Nephron (organoid): Measurements from ENCODE around the gene TNNT1.

Source experiments
- H3K27ac Mint-ChIP-seq, 3 experiments: 2 replicates each; pipeline ENCODE4 v1.8.0; 2020; ENCODE audit warnings: mixed read lengths in 3 of 3, mild to moderate bottlenecking in 2 of 3, moderate library complexity in 1 of 3
- H3K27me3 Mint-ChIP-seq: 2 replicates; pipeline ENCODE4 v1.8.0; 2021; ENCODE audit warnings: low read depth, mild to moderate bottlenecking, moderate library complexity, mixed read lengths
- H3K36me3 Mint-ChIP-seq: 2 replicates; pipeline ENCODE4 v1.8.0; 2020; ENCODE audit warnings: low read depth, mixed read lengths
- H3K4me1 Mint-ChIP-seq: 2 replicates; pipeline ENCODE4 v1.8.0; 2020; ENCODE audit warnings: mixed read lengths
- H3K4me3 Mint-ChIP-seq, 3 experiments: 2 replicates each; pipeline ENCODE4 v1.8.0; 2020; ENCODE audit warnings: mild to moderate bottlenecking in 3 of 3, mixed read lengths in 3 of 3, moderate library complexity in 2 of 3
- H3K9me3 Mint-ChIP-seq: 2 replicates; pipeline ENCODE4 v1.8.0; 2020; ENCODE audit warnings: mixed read lengths
- CTCF ChIP-seq, 3 experiments: fragments of 200-600 bp; sonication (generic); IDR thresholded peaks; one replicate each; pipeline ENCODE4 v1.5.0; 2021; ENCODE audit warnings: antibody characterized with exemption in 3 of 3; ENCODE audit not compliant: unreplicated experiment in 3 of 3

TNNT1 gene

DNA sequence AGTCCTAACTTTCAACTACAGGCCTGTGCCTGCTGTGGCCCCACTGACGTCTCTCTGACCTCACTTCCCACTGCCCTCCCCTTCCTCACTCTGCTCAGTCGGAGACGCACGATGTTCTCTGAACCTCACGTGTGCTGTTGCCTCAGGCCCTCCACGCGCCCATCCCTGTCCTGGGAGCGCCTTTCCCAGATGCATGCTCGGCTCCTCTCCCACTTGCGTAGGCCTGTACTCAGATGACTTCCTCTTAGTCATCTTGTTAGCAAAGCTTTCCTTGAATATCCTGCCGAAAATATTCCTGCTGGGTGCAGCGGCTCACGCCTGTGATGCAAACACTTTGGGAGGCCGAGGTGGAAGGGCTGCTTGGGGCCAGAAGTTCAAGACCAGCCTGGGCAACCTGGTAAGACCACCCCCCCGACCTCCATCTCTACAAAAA, 40.4 kb upstream of the TNNT1 start:
- no peaks in the 10 kb centered on the region for H3K9me3 Mint-ChIP-seq
- H3K27ac Mint-ChIP-seq, result no peak overlapping the region
- H3K27me3 Mint-ChIP-seq, result peaks cover 55% of the 10 kb centered on the region
- TF ChIP-seq CTCF (IDR thresholded peaks at IDR 0.05; ENCODE audit: unreplicated experiment in 3 of 3), result no peak
- no peaks in the 10 kb centered on the region for H3K36me3 Mint-ChIP-seq
- no peaks in the 10 kb centered on the region for H3K4me1 Mint-ChIP-seq
- H3K4me3 Mint-ChIP-seq, result no peak overlapping the region

DNA sequence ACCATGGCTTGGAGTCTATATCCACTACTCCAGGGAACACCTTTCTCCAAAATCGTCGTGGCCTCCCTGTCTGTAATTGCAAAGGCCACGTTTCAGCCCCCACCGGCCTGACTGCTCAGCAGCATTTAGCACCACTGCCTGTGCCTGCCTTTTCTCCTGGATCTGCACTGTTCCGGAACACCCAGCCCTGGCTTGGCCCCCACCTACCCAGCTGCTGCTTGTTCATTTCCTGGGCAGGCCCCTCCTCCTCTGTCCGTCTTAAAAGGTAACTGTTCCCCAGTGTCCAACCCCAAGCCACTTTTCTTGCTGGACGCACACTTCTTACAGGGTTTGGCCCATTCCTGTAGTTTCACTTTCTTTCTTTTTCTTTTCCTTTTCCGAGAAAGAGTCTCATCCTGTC, 39.6 kb upstream of the TNNT1 start:
- no peaks in the 10 kb centered on the region for H3K36me3 Mint-ChIP-seq
- no peak overlapping the region for H3K27ac Mint-ChIP-seq
- H3K4me1 Mint-ChIP-seq, result no peaks in the 10 kb centered on the region
- peaks cover 57% of the 10 kb centered on the region for H3K27me3 Mint-ChIP-seq
- no peak overlapping the region for H3K4me3 Mint-ChIP-seq
- H3K9me3 Mint-ChIP-seq, result no peaks in the 10 kb centered on the region
- no peak for TF ChIP-seq CTCF (IDR thresholded peaks at IDR 0.05; ENCODE audit: unreplicated experiment in 3 of 3)

GRCh38 chr19:55186080-55186479, 37.1 kb upstream of the TNNT1 start:
- no peak for TF ChIP-seq CTCF (IDR thresholded peaks at IDR 0.05; ENCODE audit: unreplicated experiment in 3 of 3)
- H3K36me3 Mint-ChIP-seq, result no peaks in the 10 kb centered on the region
- H3K9me3 Mint-ChIP-seq, result no peaks in the 10 kb centered on the region
- peaks cover 62% of the 10 kb centered on the region for H3K27me3 Mint-ChIP-seq
- no peak overlapping the region for H3K4me3 Mint-ChIP-seq
- H3K4me1 Mint-ChIP-seq, result no peaks in the 10 kb centered on the region
- H3K27ac Mint-ChIP-seq, result no peak overlapping the region

GRCh38 chr19:55181740-55182139, 32.7 kb upstream of the TNNT1 start:
- no peaks in the 10 kb centered on the region for H3K36me3 Mint-ChIP-seq
- H3K27ac Mint-ChIP-seq, result no peak overlapping the region
- no peaks in the 10 kb centered on the region for H3K4me1 Mint-ChIP-seq
- H3K9me3 Mint-ChIP-seq, result peaks cover 2% of the 10 kb centered on the region
- no peak overlapping the region for H3K4me3 Mint-ChIP-seq
- peaks cover 90% of the 10 kb centered on the region for H3K27me3 Mint-ChIP-seq
- no peak for TF ChIP-seq CTCF (IDR thresholded peaks at IDR 0.05; ENCODE audit: unreplicated experiment in 3 of 3)

DNA sequence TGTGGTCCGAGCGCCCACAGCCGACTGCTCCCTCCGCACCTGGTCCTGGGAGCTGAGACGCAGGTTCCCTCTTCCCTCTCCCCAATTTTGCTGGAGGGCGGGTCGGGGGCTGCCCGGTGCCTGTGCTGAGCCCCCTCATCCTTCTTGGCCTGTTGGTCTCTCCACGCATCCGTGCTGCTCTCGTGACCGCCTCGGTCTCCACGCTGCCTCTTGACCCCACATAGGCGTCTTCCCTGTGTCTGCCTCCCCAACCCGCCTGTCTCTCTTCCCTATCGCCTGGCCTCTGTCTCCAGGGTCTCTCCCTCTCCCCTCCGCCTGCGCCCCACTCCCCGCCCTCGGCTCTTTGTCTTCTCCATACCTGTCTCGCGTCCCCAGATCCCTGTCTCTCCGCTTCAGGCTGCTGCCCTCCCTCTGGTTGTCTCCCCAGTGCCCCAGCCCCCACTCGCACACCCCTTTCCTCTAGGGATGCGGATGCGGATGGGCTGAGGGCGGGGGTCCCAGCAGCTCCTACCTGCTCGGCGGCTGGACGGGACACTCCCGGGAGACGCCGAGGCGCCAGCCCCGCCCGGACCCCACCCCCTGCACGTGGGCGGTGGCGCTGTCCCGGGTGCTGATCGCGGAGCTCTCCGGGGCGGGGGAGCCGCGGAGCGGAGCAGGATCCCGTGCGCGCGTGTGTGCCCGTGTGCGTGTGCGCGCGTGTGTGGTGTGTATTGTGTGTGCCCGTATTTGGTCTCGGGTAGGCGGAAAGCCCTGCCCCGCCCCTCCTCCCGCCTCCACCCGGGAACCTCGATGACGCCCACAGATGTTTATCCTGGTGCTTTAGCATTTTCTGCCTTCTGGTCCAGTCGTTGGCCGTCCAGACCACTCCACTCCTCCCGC, 30.8 kb upstream of the TNNT1 start, which contains the start of gene SYT5:
TSS of gene SYT5 (minus strand) at position 684 of the 879 bp plus-strand sequence. CDS start 1,248 bp downstream, outside the sequence.
- H3K27ac Mint-ChIP-seq, result no peak within 1 kb of the TSS
- peaks cover 2% of the 10 kb centered on the region for H3K9me3 Mint-ChIP-seq
- peaks cover 93% of the 10 kb centered on the region for H3K27me3 Mint-ChIP-seq
- H3K4me3 Mint-ChIP-seq, result peak within 1 kb of the TSS; percentile 77 to 85 (median 78)
- H3K36me3 Mint-ChIP-seq, result no peaks in the 10 kb centered on the region
- TF ChIP-seq CTCF (IDR thresholded peaks at IDR 0.05; ENCODE audit: unreplicated experiment in 3 of 3), result no peak
- H3K4me1 Mint-ChIP-seq, result no peaks in the 10 kb centered on the region
